Activated CD4-positive, alpha-beta T cell treated with anti-CD3 and anti-CD28 coated beads for 48 hours (primary cell): ENCODE data around the gene MXI1.

Experiments
- DNase-seq: peaks from one replicate; pipeline ENCODE4 v3.0.0-alpha.2; 2020

Gene MXI1

GRCh38 chr10:110207011-110207804 lies at the start of gene MXI1:
Gene MXI1 (plus strand): TSS chr10:110207605. CDS start chr10:110207809, 204 bp downstream.
- peak; percentile 64 for DNase-seq

- DNase-seq, result no peak
These were observed 49.1 kb upstream of the MXI1 start for GRCh38 chr10:110158051-110159005.

- no peak for DNase-seq
These were observed 47.3 kb upstream of the MXI1 start for GRCh38 chr10:110160081-110160480.

- no peak for DNase-seq
These were observed 46.9 kb upstream of the MXI1 start for GRCh38 chr10:110160522-110160921.

GRCh38 chr10:110162741-110163145 lies 44.7 kb upstream of the MXI1 start:
- DNase-seq, result no peak

GRCh38 chr10:110163192-110163773 lies 44.1 kb upstream of the MXI1 start:
- no peak for DNase-seq

- no peak for DNase-seq
These were observed 43.6 kb upstream of the MXI1 start for GRCh38 chr10:110163841-110164240.

GRCh38 chr10:110165239-110165638 lies 42.2 kb upstream of the MXI1 start:
- peak; percentile 63 for DNase-seq

GRCh38 chr10:110167149-110167548 lies 40.3 kb upstream of the MXI1 start:
- no peak for DNase-seq

GRCh38 chr10:110168601-110169481 lies 38.6 kb upstream of the MXI1 start:
- DNase-seq, result peak; percentile 16

GRCh38 chr10:110169586-110169985 lies 37.8 kb upstream of the MXI1 start:
- DNase-seq, result no peak

- DNase-seq, result no peak
These were observed 37.0 kb upstream of the MXI1 start for GRCh38 chr10:110170142-110170971.

- no peak for DNase-seq
These were observed 36.4 kb upstream of the MXI1 start for GRCh38 chr10:110171032-110171431.

- DNase-seq, result no peak
These were observed 35.2 kb upstream of the MXI1 start for GRCh38 chr10:110172155-110172554.

- no peak for DNase-seq
These were observed 33.2 kb upstream of the MXI1 start for GRCh38 chr10:110174201-110174600.

GRCh38 chr10:110174816-110175215 lies 32.6 kb upstream of the MXI1 start:
- DNase-seq, result no peak

GRCh38 chr10:110175406-110175805 lies 32.0 kb upstream of the MXI1 start:
- no peak for DNase-seq

- no peak for DNase-seq
These were observed 31.0 kb upstream of the MXI1 start for GRCh38 chr10:110176141-110177030.

GRCh38 chr10:110179220-110179619 lies 28.2 kb upstream of the MXI1 start:
- DNase-seq, result no peak

GRCh38 chr10:110181451-110181850 lies 26.0 kb upstream of the MXI1 start:
- DNase-seq, result no peak
